NCI-H1105 (cell line): Measurements from ENCODE around the gene SNX11.

Experiments used
- DNase-seq: peaks from one replicate; lab custom pipeline; 2025; lab: John Stamatoyannopoulos, UW

The SNX11 gene

GRCh38 chr17:48162306-48162934, 54.9 kb downstream of the SNX11 start:
- DNase-seq, result no peak

GRCh38 chr17:48162946-48163506, 55.5 kb downstream of the SNX11 start:
- no peak for DNase-seq

GRCh38 chr17:48163809-48164208, 56.2 kb downstream of the SNX11 start:
- no peak for DNase-seq

- no peak for DNase-seq
Observed at GRCh38 chr17:48169926-48170325, 62.4 kb downstream of the SNX11 start.
